ENCODE data around the gene TRDMT1.

Gene TRDMT1

DNA sequence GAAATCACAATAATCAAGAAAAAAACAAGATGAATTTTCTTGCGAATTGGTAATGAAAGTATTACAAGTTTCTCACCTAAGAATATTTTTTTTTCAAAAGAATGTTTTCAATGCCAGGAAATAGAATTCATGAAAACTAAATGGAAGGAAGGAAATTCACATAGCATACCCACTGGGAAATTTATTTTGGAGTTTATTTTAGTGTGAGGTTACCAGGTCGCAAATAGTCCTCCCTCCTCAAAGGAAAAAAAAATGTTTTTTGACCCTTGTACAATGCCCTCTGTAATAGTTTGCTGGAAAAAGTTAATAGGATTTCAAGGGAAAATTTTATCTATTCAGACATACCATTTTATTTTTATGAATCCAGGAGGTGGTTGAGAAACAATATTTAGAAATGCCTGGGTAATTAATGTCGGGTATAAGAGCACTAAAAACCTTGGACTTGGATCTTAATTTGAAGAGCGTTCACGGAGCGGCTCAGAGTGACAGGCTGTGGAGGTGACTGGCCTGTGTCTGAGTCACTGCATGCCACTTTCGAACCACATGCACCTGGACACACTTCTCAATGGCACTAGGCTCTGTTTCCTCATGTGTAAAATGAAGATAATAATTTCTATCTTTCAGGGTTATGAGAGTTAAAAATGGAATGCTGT, 100.1 kb downstream of the TRDMT1 start:
- no peak for DNase-seq (ENCODE audit: low read depth, low spot score)

DNA sequence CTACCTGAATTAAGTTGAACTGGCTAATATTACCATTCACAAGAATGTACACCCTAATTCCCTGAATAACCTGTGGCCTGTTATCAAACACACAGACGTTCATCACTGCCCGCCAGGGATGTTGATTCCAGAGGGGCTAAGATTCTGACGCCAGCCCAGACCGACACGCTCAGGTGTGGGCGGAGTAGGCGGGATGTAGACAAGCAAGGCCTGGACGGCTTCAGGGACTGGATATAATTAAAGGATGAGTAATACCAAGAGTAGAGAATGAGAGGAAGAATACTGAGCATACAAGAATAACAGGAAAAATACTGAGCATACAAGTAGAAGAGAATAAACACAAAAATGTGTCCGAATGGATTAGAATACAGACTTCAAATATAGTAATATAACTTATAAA, 100.9 kb downstream of the TRDMT1 start:
- DNase-seq (ENCODE audit: low read depth, low spot score) = no peak

DNA sequence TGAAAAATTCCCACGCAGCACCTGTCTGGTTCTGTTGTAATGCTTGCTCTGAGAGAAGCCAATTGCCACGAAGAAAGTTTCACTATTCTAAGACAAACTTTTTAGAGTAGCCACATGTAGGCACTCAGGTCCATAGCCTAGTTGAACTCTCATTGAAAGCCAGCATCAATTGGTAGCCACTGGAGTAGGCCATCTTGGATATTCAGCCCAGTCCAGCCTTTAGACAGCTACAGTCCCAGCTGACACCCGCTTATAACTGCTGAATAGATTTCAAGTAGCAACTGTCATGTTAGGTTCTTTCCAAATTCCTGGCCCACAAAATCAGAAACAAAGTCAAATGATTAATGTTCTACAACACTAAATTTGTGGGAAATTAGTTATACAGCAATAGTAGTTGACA, 103.5 kb downstream of the TRDMT1 start:
- no peak for DNase-seq (ENCODE audit: low read depth, low spot score)
